Glutamatergic neuron (in vitro differentiated cells): Measurements from ENCODE around the gene LRRC42. TPM values are rescaled to one million over a fixed set of nuclear protein-coding genes. Genes with fewer than 3 reads are reported as not detected.

Source experiments
- DNase-seq: peaks from one replicate; pipeline ENCODE4 v3.0.0; 2022
- H3K27ac Mint-ChIP-seq: one replicate; pipeline ENCODE4 v1.8.0; 2020; ENCODE audit warnings: mild to moderate bottlenecking, mixed read lengths, inconsistent platforms; ENCODE audit not compliant: unreplicated experiment
- H3K27me3 Mint-ChIP-seq: one replicate; pipeline ENCODE4 v1.8.0; 2020; ENCODE audit warnings: mild to moderate bottlenecking, moderate library complexity, mixed read lengths, inconsistent platforms; ENCODE audit not compliant: unreplicated experiment
- H3K36me3 Mint-ChIP-seq: one replicate; pipeline ENCODE4 v1.8.0; 2020; ENCODE audit warnings: mild to moderate bottlenecking, mixed read lengths, inconsistent platforms; ENCODE audit not compliant: unreplicated experiment
- H3K4me1 Mint-ChIP-seq: one replicate; pipeline ENCODE4 v1.8.0; 2020; ENCODE audit warnings: mild to moderate bottlenecking, low read depth, mixed read lengths, inconsistent platforms; ENCODE audit not compliant: unreplicated experiment
- H3K4me3 Mint-ChIP-seq: one replicate; pipeline ENCODE4 v1.8.0; 2020; ENCODE audit warnings: mild to moderate bottlenecking, mixed read lengths, inconsistent platforms; ENCODE audit not compliant: unreplicated experiment
- H3K9me3 Mint-ChIP-seq: one replicate; pipeline ENCODE4 v1.8.0; 2020; ENCODE audit warnings: mild to moderate bottlenecking, moderate library complexity, mixed read lengths, inconsistent platforms; ENCODE audit not compliant: unreplicated experiment
- total RNA-seq: library from RNA; stranded (reverse); fragmentation: NEBNext Ultra II Directional; extraction: Animal tissue kit (Norgen Biotek cat#: 25700); gene quantifications from one replicate; pipeline ENCODE4 v1.2.1, GENCODE V29; 2021; ENCODE audit not compliant: unreplicated experiment
- TF ChIP-seq, protein P1 (sequence below): fragments of 200-600 bp; sonication (generic); IDR thresholded peaks from one replicate; pipeline ENCODE4 v1.5.0; 2021; ENCODE audit not compliant: partially characterized antibody, unreplicated experiment

The LRRC42 gene
- total RNA-seq, 1 donor from 2014 or later = 37.5 TPM

GRCh38 chr1:54014009-54014629 is 68.0 kb downstream of the LRRC42 start:
- no peak overlapping the region for H3K27ac Mint-ChIP-seq
- H3K27me3 Mint-ChIP-seq = peaks cover 7% of the 10 kb centered on the region
- TF ChIP-seq, protein P1, sequence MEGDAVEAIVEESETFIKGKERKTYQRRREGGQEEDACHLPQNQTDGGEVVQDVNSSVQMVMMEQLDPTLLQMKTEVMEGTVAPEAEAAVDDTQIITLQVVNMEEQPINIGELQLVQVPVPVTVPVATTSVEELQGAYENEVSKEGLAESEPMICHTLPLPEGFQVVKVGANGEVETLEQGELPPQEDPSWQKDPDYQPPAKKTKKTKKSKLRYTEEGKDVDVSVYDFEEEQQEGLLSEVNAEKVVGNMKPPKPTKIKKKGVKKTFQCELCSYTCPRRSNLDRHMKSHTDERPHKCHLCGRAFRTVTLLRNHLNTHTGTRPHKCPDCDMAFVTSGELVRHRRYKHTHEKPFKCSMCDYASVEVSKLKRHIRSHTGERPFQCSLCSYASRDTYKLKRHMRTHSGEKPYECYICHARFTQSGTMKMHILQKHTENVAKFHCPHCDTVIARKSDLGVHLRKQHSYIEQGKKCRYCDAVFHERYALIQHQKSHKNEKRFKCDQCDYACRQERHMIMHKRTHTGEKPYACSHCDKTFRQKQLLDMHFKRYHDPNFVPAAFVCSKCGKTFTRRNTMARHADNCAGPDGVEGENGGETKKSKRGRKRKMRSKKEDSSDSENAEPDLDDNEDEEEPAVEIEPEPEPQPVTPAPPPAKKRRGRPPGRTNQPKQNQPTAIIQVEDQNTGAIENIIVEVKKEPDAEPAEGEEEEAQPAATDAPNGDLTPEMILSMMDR = no peak
- DNase-seq = no peak
- H3K4me3 Mint-ChIP-seq = no peak overlapping the region
- H3K36me3 Mint-ChIP-seq = no peaks in the 10 kb centered on the region
- H3K4me1 Mint-ChIP-seq = no peaks in the 10 kb centered on the region
- peaks cover 7% of the 10 kb centered on the region for H3K9me3 Mint-ChIP-seq

DNA sequence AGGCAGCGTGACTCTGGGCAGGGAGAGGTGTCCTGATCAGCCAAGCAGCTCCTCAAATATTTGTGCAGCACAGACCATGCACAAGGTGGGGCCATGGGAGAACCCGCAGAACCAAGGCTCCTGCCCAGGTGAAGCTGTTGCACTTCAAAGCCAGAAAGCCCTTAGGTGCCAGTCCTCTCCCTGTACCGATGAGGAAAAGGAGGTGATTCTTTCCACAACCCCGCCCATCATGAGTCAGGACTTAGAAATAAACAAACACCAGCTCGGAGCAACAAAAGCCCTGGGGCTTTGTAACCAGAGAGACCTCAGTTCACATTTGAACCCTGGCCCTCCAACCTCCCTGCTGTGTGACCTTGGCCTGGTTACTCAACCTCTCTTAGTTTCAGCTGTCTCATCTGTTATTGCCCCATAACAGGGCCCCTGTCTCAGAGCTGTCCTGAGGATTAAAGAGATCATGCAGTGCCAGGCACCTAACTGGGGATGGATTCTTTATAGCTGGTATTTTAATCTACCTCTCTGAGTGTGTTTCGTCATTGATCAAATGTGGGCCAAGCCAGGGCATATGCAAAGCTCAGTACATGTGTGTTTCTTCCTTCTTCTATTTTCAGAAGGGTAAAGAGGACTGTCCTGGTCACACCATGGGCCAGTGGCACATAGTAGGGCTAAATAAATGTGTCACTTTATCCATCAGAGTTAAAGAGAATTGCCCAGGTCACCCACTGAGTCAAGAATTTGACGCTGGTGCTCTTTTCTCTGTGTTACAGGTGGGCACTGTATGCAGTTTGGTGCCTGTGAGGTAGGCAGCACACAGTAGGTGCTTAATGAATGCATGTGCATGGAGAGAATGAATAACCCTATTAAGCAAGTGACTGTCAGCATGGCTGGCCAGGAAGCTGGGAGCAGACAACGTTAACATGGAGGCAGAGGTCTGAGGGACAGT is 70.5 kb downstream of the LRRC42 start:
- H3K9me3 Mint-ChIP-seq = peaks cover 5% of the 10 kb centered on the region
- peaks cover 2% of the 10 kb centered on the region for H3K4me1 Mint-ChIP-seq
- no peak overlapping the region for H3K27ac Mint-ChIP-seq
- TF ChIP-seq, protein P1 = no peak
- no peaks in the 10 kb centered on the region for H3K36me3 Mint-ChIP-seq
- H3K27me3 Mint-ChIP-seq = peaks cover 4% of the 10 kb centered on the region
- H3K4me3 Mint-ChIP-seq = no peak overlapping the region
- no peak for DNase-seq

Other genes starting within 250 kb of the LRRC42 start
- gene GLIS1, start 207.2 kb upstream of the LRRC42 start, total RNA-seq = 0.76 TPM
- 10.6 TPM for gene NDC1, start 108.1 kb upstream of the LRRC42 start, total RNA-seq
- 39.3 TPM for gene YIPF1, start 56.6 kb upstream of the LRRC42 start, total RNA-seq
- not detected for gene DIO1, start 52.2 kb upstream of the LRRC42 start, total RNA-seq
- gene IFT25, start 651 bp upstream of the LRRC42 start, total RNA-seq = 11.3 TPM
- gene LDLRAD1, start 71.8 kb downstream of the LRRC42 start, total RNA-seq = not detected
- gene TMEM59, start 106.9 kb downstream of the LRRC42 start, total RNA-seq = 309 TPM
- gene TCEANC2, start 107.3 kb downstream of the LRRC42 start, total RNA-seq = 10.7 TPM
- not detected for gene CDCP2, start 206.7 kb downstream of the LRRC42 start, total RNA-seq